Upper lobe of left lung (tissue), 4 donors: ENCODE results near the gene NSUN7.

Source experiments
- EP300 ChIP-seq, 4 donors: sonication (generic); formaldehyde crosslinking; IDR thresholded peaks; one replicate each; pipeline ENCODE4 v1.5.1; 2017; ENCODE audit warnings: antibody characterized with exemption in 4 of 4, control low read depth in 2 of 4
- POLR2A ChIP-seq, 4 donors: fragments of 450-650 bp; IDR thresholded peaks; one replicate each; pipeline ENCODE4 v1.5.1; 2016 to 2017; ENCODE audit warnings: antibody characterized with exemption in 4 of 4, mild to moderate bottlenecking in 2 of 4
- TF ChIP-seq, protein P1 (sequence below), 6 experiments: fragments of 450-650 bp in 4 of 6; fragments of 200-600 bp in 2 of 6; sonication (generic) in 2 of 6; IDR thresholded peaks; one replicate each; pipeline ENCODE4 v1.5.1; 2016 to 2019; ENCODE audit warnings: antibody characterized with exemption in 6 of 6

DNA sequence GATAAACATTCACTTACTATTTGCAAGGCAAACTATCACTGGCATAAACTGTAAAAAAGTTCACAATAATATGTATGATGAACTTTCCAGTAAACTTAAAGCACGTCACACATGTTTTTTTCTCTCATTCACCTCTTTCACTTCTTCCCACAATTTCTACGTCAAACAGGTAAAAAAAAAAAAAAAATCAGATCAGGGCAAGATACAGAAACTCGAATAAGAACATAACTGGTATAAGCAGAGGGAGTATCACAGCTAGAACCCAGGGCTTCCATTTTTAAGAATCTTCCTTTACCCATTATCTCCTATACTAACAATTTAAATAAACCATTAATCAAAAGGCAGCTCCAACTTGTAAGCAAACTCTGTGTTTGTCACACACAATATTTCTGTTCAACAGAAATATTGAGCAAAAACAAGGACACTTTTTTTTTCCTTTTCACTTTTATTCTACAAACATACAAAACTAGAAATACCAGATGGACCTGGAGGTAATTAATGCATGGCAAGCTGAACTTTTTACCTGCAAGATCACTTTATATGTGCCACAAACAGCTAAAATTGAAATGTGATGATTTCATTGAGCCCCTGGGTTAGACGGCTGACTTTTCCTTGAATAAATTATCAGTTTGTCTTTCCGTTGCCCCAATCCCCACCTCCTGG lies 47.5 kb upstream of the NSUN7 start:
- no peak for TF ChIP-seq POLR2A (IDR thresholded peaks at IDR 0.05)
- TF ChIP-seq, protein P1, sequence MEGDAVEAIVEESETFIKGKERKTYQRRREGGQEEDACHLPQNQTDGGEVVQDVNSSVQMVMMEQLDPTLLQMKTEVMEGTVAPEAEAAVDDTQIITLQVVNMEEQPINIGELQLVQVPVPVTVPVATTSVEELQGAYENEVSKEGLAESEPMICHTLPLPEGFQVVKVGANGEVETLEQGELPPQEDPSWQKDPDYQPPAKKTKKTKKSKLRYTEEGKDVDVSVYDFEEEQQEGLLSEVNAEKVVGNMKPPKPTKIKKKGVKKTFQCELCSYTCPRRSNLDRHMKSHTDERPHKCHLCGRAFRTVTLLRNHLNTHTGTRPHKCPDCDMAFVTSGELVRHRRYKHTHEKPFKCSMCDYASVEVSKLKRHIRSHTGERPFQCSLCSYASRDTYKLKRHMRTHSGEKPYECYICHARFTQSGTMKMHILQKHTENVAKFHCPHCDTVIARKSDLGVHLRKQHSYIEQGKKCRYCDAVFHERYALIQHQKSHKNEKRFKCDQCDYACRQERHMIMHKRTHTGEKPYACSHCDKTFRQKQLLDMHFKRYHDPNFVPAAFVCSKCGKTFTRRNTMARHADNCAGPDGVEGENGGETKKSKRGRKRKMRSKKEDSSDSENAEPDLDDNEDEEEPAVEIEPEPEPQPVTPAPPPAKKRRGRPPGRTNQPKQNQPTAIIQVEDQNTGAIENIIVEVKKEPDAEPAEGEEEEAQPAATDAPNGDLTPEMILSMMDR (IDR thresholded peaks at IDR 0.05) = no peak
- TF ChIP-seq EP300 (IDR thresholded peaks at IDR 0.05) = no peak
